ENCODE data around the gene KDM2B.

The KDM2B gene

DNA sequence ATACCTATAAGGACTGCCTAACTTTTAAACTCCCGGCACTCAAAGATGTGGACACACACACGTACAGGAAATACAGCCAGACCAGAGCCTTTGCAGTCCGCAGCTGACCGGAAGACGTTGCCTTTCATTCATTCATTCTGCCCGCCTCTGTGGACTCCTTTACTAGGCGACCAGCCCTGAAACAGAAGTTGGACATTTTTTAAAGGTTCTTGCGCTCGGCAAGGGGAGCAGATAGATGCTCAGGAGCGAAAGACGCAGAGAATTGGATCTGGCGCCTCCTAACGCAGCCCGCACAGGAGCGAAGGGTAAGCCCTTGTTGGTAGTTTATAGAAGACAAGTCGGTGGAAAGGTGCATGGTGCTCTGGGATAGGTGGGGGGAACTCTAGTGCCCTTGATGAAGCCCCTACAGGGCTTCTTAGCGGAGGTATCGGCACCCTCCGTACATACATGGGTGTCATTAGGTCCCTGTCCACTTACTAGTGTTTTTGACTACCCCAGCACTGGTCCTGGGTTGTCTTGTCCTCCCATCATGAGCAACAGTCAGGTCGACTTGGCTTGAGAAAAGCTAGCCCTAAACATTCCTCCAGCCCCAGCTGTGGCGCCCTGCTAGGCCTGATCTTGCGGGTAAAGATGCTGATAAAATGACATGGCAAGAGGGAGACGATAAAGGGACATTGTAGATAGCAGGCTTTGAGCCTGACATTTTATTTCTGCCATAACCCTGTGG is at the start of gene KDM2B:
TSS of gene KDM2B (minus strand) at position 65 of the 727 bp plus-strand sequence. CDS start 112 bp downstream, outside the sequence.
- in situ Hi-C loops (cut with MboI; ENCODE audit: low sequenced_read_pairs): no loop called here
- peak within 1 kb of the TSS; percentile 52 for H3K4me3 ChIP-seq
- peak; percentile 40 to 57 for DNase-seq (ENCODE audit: low spot score in 2 of 2)

DNA sequence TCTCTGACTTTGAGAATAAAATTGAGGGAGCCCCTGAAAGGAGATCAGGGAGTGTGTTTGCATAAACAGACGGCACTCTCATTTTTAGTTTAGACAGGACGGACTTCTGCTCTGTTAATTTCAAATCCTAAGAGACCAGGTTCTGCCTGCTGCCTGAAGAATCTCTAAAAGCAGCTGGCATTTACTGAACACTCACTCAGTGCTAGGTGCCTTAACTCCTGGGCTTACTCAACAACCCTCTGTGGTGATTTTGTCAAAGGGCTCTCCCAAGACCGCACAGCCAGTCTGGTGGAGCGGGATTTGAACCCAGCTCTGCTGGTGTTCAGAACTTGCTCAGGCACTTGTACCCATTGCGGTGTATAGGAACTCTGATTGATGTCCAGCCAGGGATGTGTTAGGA is 47.7 kb upstream of the KDM2B start:
- in situ Hi-C loops (cut with MboI; ENCODE audit: low sequenced_read_pairs): no loop called here
- Histone ChIP-seq H3K9me3 (no peaks in the 10 kb centered on the region), H3K36me3 (replicated peaks) (no peaks in the 10 kb centered on the region; the same call in 1 of the 2 replicates), H3K27me3 (ENCODE audit: low read depth) (no peaks in the 10 kb centered on the region), H3K4me1 (peaks cover 60% of the 10 kb centered on the region), H3K4me3 (peak overlapping the region; percentile 86)
- DNase-seq (ENCODE audit: low spot score in 2 of 2): no peak

More for the DNA sequence above, at the start of gene KDM2B:
- Histone ChIP-seq H3K4me1 (peaks cover 43% of the 10 kb centered on the region), H3K36me3 (replicated peaks) (peaks cover 5% of the 10 kb centered on the region), H3K9me3 (no peaks in the 10 kb centered on the region), H3K27me3 (ENCODE audit: low read depth) (no peaks in the 10 kb centered on the region)

DNA sequence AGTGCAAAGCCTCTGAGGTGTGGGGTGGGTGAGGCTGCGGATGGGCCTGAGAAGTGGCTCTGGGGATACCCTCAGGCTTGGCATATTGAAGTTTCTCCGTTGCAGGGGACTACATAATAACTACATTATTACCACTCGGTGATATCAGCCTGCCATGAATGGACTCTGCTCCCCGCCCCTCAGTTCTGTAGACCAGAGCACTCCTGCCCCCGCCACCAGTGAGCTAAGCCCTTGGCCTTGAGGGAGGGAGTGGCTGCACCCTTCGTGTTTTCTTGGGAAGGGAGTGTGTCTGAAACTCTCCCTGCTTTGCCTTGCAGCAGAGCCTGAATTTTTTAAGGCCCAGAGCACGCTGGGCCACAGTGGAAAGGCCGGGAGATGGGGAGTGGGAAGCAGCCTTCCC is 47.2 kb upstream of the KDM2B start:
- Histone ChIP-seq H3K4me1 (peaks cover 56% of the 10 kb centered on the region), H3K9me3 (no peaks in the 10 kb centered on the region), H3K4me3 (peak overlapping the region; percentile 86), H3K27me3 (ENCODE audit: low read depth) (no peaks in the 10 kb centered on the region), H3K36me3 (replicated peaks) (no peaks in the 10 kb centered on the region; the same call in 1 of the 2 replicates)
- DNase-seq (ENCODE audit: low spot score in 2 of 2): peak in 1 of 2 experiments; percentile 76
- in situ Hi-C loops (cut with MboI; ENCODE audit: low sequenced_read_pairs): no loop called here

DNA sequence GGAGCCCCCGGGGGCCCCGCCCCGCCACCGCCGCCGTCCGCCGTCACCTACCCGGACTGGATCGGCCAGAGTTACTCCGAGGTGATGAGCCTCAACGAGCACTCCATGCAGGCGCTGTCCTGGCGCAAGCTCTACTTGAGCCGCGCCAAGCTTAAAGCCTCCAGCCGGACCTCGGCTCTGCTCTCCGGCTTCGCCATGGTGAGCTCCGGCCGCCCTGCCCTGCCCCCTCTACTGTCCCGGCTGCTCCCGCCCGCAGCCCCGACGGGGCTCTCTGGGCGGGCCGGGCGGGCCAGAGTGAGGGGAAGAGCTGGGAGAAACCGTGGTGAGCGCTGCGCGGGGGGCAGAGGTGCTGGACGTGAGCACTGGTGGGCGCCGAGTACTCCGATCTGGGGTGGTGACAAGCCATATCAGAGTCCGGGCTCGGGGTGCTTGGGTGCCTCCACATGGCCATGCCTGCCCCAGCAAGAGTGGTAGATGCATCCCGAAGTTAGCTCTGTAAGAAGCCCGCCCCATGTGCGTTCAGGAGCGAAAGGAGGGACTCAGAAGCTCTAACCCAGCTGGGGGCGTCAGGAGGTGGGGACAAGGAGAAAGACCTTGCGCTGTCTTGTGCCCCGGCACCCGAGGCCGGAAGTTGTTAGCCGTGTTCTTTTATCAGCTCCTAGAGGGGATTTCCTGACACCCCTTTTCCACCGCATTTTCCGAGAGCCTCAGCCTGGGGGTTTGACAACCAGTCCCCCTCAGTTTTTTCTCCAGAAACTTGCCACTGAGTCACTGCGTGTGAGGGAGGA is 46.2 kb upstream of the KDM2B start:
- Histone ChIP-seq H3K27me3 (ENCODE audit: low read depth) (no peaks in the 10 kb centered on the region), H3K4me1 (peaks cover 46% of the 10 kb centered on the region), H3K9me3 (no peaks in the 10 kb centered on the region), H3K36me3 (replicated peaks) (no peaks in the 10 kb centered on the region; the same call in 1 of the 2 replicates), H3K4me3 (peak overlapping the region; percentile 86)
- peak; percentile 59 to 77 for DNase-seq (ENCODE audit: low spot score in 2 of 2)
- in situ Hi-C loops (cut with MboI; ENCODE audit: low sequenced_read_pairs): no loop called here

DNA sequence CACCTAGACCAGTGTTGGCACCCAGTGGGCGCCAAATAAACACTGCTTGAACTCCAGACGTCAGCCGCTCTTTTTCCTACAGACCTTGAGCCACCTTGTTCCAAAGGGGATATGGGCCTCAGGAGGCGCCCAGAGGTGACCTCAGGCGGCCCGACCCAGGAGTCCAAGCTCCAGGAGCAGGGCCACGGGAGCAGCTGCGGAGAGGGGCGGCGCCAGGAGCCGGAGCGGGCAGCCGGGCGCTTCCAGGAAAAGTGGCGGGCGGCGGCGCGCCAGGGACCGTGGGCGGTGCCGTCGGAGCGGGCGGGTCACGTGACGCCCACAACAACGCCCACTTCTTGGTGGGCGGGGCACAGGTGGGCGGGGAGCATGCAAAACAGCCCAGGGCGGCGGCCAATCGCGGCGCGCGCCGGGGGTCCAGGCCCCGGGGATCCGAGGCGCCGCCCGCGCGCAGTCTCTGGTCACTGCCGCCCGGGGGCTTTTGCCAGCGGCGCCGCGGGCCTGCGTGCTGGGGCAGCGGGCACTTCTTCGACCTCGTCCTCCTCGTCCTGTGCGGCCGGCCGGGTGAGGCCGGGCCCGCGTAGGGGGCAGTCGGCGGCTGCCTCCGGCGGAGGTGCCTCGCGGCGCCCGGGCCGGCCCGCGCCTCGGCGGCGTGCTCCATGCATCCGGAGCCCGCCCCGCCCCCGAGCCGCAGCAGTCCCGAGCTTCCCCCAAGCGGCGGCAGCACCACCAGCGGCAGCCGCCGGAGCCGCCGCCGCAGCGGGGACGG is 45.4 kb upstream of the KDM2B start, which contains the start of gene ORAI1:
TSS of gene ORAI1 (plus strand) at position 444 of the 766 bp plus-strand sequence.
- no peaks in the 10 kb centered on the region for H3K9me3 ChIP-seq
- in situ Hi-C loops (cut with MboI; ENCODE audit: low sequenced_read_pairs): no loop called here
- H3K27me3 ChIP-seq (ENCODE audit: low read depth): no peaks in the 10 kb centered on the region
- H3K4me1 ChIP-seq: peaks cover 43% of the 10 kb centered on the region
- DNase-seq (ENCODE audit: low spot score in 2 of 2): peak; percentile 81 to 97
- H3K36me3 ChIP-seq (replicated peaks): no peaks in the 10 kb centered on the region; the same call in 1 of the 2 replicates
- H3K4me3 ChIP-seq: peak within 1 kb of the TSS; percentile 86

DNA sequence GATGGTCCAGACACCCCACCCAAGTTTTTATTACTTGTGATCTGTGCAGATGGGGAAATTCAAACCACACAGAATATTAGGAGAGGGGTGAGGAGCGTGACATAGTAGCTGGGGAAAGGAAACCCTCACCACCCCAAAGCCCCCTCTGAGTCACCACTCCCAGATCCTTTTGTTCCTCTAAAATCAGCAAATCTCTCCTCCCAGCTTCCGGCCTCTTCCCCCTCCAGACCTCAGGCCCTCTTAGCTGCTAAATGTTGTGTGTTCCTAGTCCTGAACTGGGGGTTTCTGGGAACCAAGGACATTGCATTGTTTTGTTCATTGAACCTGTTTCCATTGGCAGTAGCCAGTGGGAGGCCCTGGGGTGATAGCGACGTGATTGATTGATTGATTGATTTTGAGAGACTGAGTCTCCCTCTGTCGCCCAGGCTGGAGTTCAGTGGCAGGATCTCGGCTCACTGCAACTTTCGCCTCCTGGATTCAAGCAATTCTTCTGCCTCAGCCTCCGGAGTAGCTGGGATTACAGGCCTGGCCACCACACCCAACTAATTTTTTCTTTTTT is 39.6 kb upstream of the KDM2B start:
- no peaks in the 10 kb centered on the region for H3K9me3 ChIP-seq
- in situ Hi-C loops (cut with MboI; ENCODE audit: low sequenced_read_pairs): no loop called here
- peaks cover 11% of the 10 kb centered on the region for H3K4me1 ChIP-seq
- no peaks in the 10 kb centered on the region for H3K27me3 ChIP-seq (ENCODE audit: low read depth)
- H3K36me3 ChIP-seq (replicated peaks): no peaks in the 10 kb centered on the region
- H3K4me3 ChIP-seq: no peak overlapping the region
- DNase-seq (ENCODE audit: low spot score in 2 of 2): no peak

DNA sequence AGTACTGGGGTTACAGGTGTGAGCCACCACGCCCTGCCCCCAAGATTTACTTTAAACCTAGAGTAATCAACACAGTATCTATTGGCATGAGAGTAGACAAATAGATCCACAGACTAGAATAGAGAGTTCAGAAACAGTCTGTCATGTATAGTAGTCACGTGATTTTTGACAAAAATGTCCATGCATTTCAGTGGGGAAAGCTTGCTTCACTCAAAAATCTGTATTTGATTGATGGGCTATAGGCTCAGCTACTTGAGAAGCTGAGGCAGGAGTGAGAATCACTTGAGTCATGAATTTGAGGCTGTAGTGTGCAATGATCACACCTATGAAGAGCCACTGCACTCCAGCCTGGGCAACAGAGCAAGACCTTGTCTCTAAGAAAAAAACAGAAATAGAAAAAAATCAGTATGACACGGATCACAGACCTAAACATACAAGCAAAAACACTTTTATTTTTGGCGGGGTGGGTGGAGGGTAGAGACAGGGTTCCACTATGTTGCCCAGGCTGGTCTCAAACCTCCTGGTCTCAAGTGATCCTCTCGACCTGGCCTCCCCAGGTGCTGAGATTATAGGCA is 37.9 kb upstream of the KDM2B start:
- Histone ChIP-seq H3K4me1 (no peaks in the 10 kb centered on the region), H3K4me3 (no peak overlapping the region), H3K27me3 (ENCODE audit: low read depth) (no peaks in the 10 kb centered on the region), H3K9me3 (no peaks in the 10 kb centered on the region), H3K36me3 (replicated peaks) (no peaks in the 10 kb centered on the region)
- in situ Hi-C loops (cut with MboI; ENCODE audit: low sequenced_read_pairs): no loop called here
- no peak for DNase-seq (ENCODE audit: low spot score in 2 of 2)

DNA sequence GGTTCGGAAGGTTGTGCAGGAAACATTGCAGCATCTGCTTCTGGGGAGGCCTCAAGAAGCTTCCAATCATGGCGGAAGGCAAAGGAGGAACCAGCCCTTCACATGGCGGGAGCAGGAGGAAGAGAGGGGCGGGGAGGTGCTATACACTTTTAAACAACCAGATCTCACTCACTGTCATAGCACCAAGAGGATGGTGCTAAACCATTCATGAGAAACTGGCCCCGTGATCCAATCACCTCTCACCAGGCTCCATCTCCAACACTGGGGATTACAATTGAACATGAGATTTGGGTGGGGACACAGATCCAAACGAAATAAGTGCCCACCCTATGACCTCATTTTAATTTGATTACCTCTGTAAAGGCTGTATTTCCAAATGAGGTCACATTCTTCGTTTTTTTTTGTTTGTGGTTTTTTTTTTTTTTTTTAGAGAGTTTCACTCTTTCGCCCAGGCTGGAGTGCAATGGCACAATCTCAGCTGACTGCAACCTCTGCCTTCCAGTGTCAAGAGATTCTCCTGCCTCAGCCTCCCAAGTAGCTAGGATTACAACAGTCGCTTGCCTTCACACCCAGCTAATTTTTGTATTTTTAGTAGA is 34.1 kb upstream of the KDM2B start:
- Histone ChIP-seq H3K4me1 (peaks cover 8% of the 10 kb centered on the region), H3K9me3 (no peaks in the 10 kb centered on the region), H3K27me3 (ENCODE audit: low read depth) (no peaks in the 10 kb centered on the region), H3K36me3 (replicated peaks) (no peaks in the 10 kb centered on the region), H3K4me3 (no peak overlapping the region)
- DNase-seq (ENCODE audit: low spot score in 2 of 2): no peak
- in situ Hi-C loops (cut with MboI; ENCODE audit: low sequenced_read_pairs): no loop called here

DNA sequence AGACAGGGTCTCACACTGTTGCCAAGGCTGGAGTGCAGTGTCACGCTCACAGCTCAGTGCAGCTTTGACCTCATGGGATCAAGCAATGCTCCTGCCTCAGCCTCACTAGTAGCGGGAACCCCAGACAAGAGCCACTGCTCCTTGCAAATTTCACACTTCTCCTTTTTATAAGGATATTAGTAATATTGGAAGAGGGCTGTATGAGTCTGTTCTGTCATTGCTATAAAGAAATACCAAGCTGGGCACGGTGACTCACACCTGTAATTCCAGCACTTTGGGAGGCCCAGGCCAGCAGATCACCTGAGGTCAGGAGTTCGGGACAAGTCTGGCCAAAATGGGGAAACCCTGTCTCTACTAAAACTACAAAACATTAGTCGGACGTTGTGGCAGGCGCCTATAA is 32.6 kb upstream of the KDM2B start:
- Histone ChIP-seq H3K27me3 (ENCODE audit: low read depth) (no peaks in the 10 kb centered on the region), H3K9me3 (no peaks in the 10 kb centered on the region), H3K36me3 (replicated peaks) (no peaks in the 10 kb centered on the region), H3K4me1 (peaks cover 10% of the 10 kb centered on the region), H3K4me3 (no peak overlapping the region)
- in situ Hi-C loops (cut with MboI; ENCODE audit: low sequenced_read_pairs): no loop called here
- no peak for DNase-seq (ENCODE audit: low spot score in 2 of 2)

DNA sequence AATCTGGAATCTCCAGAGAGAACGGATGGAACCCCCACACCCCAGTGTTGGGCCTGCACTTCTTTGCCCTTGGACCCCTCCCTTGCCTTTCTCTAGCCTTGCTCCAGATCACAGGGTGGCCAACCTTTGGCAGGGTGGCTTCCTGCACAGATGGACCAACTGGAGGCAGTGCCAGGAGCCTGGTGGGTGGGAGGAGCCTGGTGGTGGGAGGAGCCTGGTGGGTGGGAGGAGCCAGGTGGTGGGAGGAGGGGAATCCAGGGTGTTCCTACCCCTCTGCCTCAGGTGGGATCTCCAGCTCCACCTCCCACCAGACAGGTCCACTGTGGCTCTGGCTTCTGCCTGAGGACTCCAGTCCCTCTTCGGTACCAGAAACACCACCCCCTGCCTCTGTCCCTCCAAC is 30.5 kb upstream of the KDM2B start:
- H3K36me3 ChIP-seq (replicated peaks): no peaks in the 10 kb centered on the region
- H3K4me1 ChIP-seq: peaks cover 10% of the 10 kb centered on the region
- in situ Hi-C loops (cut with MboI; ENCODE audit: low sequenced_read_pairs): no loop called here
- H3K4me3 ChIP-seq: no peak overlapping the region
- H3K27me3 ChIP-seq (ENCODE audit: low read depth): no peaks in the 10 kb centered on the region
- H3K9me3 ChIP-seq: no peaks in the 10 kb centered on the region
- peak in 1 of 2 experiments; percentile 60 for DNase-seq (ENCODE audit: low spot score in 2 of 2)

DNA sequence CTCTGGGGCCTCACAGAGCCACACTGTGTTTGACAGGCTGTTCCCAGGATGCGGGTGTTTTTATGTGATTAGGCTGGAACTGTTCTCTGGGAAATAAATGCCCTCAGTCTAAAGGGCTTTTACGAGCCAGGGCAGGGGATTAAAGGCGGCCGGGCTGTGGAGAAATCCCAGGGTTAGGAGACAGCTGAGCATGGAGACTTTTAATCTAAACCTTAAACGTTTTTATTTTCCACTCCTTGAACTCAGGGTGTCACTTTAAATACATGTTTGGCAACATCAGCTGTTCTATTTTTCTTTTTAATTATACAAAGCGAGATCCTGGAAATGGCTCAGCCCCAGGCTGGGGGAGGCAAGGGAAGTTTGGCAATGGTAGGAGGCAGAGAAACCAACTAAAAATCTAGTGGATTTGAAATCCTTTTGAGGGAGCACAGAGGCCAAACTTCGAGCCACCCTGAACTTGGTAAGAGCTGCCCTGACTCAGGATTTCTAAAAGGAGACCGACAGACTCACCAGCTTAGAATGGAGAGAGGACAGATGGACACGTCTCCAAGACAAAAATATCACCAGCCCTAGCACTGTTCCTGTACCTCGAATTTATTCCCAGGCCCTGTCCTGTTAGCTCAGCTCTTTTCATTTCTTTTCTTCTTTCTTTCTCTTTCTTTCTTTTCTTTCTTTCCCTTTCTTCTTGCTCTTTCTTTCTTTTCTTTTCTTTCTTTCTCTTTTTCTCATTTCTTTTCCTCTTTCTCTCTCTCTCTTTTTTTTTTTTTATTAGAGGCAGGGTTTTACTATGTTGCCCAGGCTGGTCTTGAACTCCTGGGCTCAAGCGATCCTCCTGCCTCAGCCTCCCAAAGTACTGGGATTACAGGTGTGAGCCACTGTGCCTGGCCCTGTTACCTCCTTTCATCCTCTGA is 29.7 kb upstream of the KDM2B start:
- in situ Hi-C loops (cut with MboI; ENCODE audit: low sequenced_read_pairs): no loop called here
- no peaks in the 10 kb centered on the region for H3K9me3 ChIP-seq
- H3K4me1 ChIP-seq: peaks cover 10% of the 10 kb centered on the region
- no peaks in the 10 kb centered on the region for H3K27me3 ChIP-seq (ENCODE audit: low read depth)
- no peaks in the 10 kb centered on the region for H3K36me3 ChIP-seq (replicated peaks)
- no peak overlapping the region for H3K4me3 ChIP-seq
- DNase-seq (ENCODE audit: low spot score in 2 of 2): peak; percentile 76 to 81

DNA sequence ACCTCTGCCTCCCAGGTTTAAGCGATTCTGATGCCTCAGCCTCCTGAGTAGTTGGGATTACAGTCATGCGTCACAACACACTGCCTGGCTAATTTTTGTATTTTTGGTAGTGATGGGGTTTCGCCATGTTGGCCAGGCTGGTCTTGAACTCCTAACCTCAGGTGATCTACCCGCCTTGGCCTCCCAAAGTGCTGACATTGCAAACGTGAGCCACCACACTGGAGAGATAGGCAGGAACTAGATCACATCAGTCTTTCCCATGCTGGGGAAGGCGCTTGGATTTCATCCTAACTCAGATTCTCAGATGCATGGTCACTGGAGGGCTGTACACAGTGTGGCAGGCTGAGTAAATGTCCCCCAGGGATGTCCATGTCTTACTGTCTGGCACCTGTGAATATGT is 27.5 kb upstream of the KDM2B start:
- H3K9me3 ChIP-seq: no peaks in the 10 kb centered on the region
- no peaks in the 10 kb centered on the region for H3K36me3 ChIP-seq (replicated peaks)
- H3K4me3 ChIP-seq: no peak overlapping the region
- H3K4me1 ChIP-seq: peaks cover 10% of the 10 kb centered on the region
- H3K27me3 ChIP-seq (ENCODE audit: low read depth): no peaks in the 10 kb centered on the region
- in situ Hi-C loops (cut with MboI; ENCODE audit: low sequenced_read_pairs): no loop called here
- no peak for DNase-seq (ENCODE audit: low spot score in 2 of 2)

Data from HAP-1 (cell line).